Mesothelial cell of epicardium (in vitro differentiated cells): ENCODE measurements around the gene SERPINB6. TPM values are rescaled to one million over a fixed set of nuclear protein-coding genes. Genes with fewer than 3 reads are reported as not detected.

Experiments
- DNase-seq, 2 experiments: peaks; one replicate each; pipeline ENCODE4 v3.0.0; 2021; ENCODE audit warnings: low spot score in 2 of 2; ENCODE audit not compliant: unreplicated experiment in 2 of 2
- H3K27ac Mint-ChIP-seq: 2 replicates; pipeline ENCODE4 v1.8.0; 2021; ENCODE audit warnings: mixed read lengths
- H3K27me3 Mint-ChIP-seq: 2 replicates; pipeline ENCODE4 v1.8.0; 2021; ENCODE audit warnings: low read depth, mixed read lengths
- H3K36me3 Mint-ChIP-seq: 2 replicates; pipeline ENCODE4 v1.8.0; 2021; ENCODE audit warnings: mixed read lengths
- H3K4me1 Mint-ChIP-seq: 2 replicates; pipeline ENCODE4 v1.8.0; 2021; ENCODE audit warnings: mixed read lengths
- H3K4me3 Mint-ChIP-seq: 2 replicates; pipeline ENCODE4 v1.8.0; 2021; ENCODE audit warnings: mild to moderate bottlenecking, moderate library complexity, mixed read lengths
- H3K9me3 Mint-ChIP-seq: 2 replicates; pipeline ENCODE4 v1.8.0; 2021; ENCODE audit warnings: mixed read lengths
- CTCF ChIP-seq: fragments of 200-600 bp; sonication (generic); IDR thresholded peaks from one replicate; pipeline ENCODE4 v1.5.0; 2021; ENCODE audit warnings: antibody characterized with exemption; ENCODE audit not compliant: unreplicated experiment
- total RNA-seq: library from RNA; stranded (reverse); gene quantifications from 3 replicates; pipeline ENCODE4 v1.2.1, GENCODE V29; 2021

The SERPINB6 gene
- total RNA-seq, 1 donor from 2014 or later = 93.4 TPM

GRCh38 chr6:2917801-2918445 lies 53.4 kb downstream of the SERPINB6 start:
- Mint-ChIP-seq H3K27me3 (no peaks in the 10 kb centered on the region), H3K9me3 (peaks cover 4% of the 10 kb centered on the region), H3K4me3 (no peak overlapping the region), H3K36me3 (peaks cover 3% of the 10 kb centered on the region), H3K27ac (peak overlapping the region; percentile 59), H3K4me1 (peaks cover 11% of the 10 kb centered on the region)
- TF ChIP-seq CTCF = no peak
- DNase-seq = no peak

- DNase-seq = no peak
- H3K27me3 Mint-ChIP-seq = no peaks in the 10 kb centered on the region
- H3K4me1 Mint-ChIP-seq = peaks cover 10% of the 10 kb centered on the region
- no peak overlapping the region for H3K27ac Mint-ChIP-seq
- H3K9me3 Mint-ChIP-seq = peaks cover 4% of the 10 kb centered on the region
- no peak for TF ChIP-seq CTCF
- H3K36me3 Mint-ChIP-seq = peaks cover 3% of the 10 kb centered on the region
- no peak overlapping the region for H3K4me3 Mint-ChIP-seq
These were observed 54.3 kb downstream of the SERPINB6 start for GRCh38 chr6:2917065-2917464.

- H3K9me3 Mint-ChIP-seq = peaks cover 4% of the 10 kb centered on the region
- TF ChIP-seq CTCF = no peak
- no peak overlapping the region for H3K4me3 Mint-ChIP-seq
- no peak for DNase-seq
- H3K27me3 Mint-ChIP-seq = no peaks in the 10 kb centered on the region
- H3K27ac Mint-ChIP-seq = no peak overlapping the region
- H3K4me1 Mint-ChIP-seq = peaks cover 7% of the 10 kb centered on the region
- peaks cover 3% of the 10 kb centered on the region for H3K36me3 Mint-ChIP-seq
These were observed 55.0 kb downstream of the SERPINB6 start for GRCh38 chr6:2916158-2916925.

- DNase-seq = no peak
- TF ChIP-seq CTCF = no peak
- Mint-ChIP-seq H3K4me1 (peaks cover 13% of the 10 kb centered on the region), H3K4me3 (no peak overlapping the region), H3K36me3 (peaks cover 3% of the 10 kb centered on the region), H3K9me3 (peaks cover 4% of the 10 kb centered on the region), H3K27me3 (no peaks in the 10 kb centered on the region), H3K27ac (no peak overlapping the region)
These were observed 56.2 kb downstream of the SERPINB6 start for GRCh38 chr6:2915150-2915549.

- Mint-ChIP-seq H3K27me3 (no peaks in the 10 kb centered on the region), H3K36me3 (peaks cover 1% of the 10 kb centered on the region), H3K4me3 (no peak overlapping the region), H3K27ac (no peak overlapping the region), H3K4me1 (peaks cover 18% of the 10 kb centered on the region), H3K9me3 (peaks cover 2% of the 10 kb centered on the region)
- TF ChIP-seq CTCF = no peak
- DNase-seq = no peak
These were observed 57.1 kb downstream of the SERPINB6 start for GRCh38 chr6:2914318-2914660.
